SH-SY5Y (cell line): Measurements from ENCODE around the gene REXO1.

Experiments used
- GATA2 ChIP-seq: IDR thresholded peaks from 2 replicates; pipeline ENCODE4 v1.6.1; 2011; ENCODE audit warnings: mild to moderate bottlenecking, low read depth, low read length
- GATA3 ChIP-seq: IDR thresholded peaks from 2 replicates; pipeline ENCODE4 v1.6.1; 2011; ENCODE audit warnings: low read depth, mild to moderate bottlenecking, low read length, moderate library complexity

DNA sequence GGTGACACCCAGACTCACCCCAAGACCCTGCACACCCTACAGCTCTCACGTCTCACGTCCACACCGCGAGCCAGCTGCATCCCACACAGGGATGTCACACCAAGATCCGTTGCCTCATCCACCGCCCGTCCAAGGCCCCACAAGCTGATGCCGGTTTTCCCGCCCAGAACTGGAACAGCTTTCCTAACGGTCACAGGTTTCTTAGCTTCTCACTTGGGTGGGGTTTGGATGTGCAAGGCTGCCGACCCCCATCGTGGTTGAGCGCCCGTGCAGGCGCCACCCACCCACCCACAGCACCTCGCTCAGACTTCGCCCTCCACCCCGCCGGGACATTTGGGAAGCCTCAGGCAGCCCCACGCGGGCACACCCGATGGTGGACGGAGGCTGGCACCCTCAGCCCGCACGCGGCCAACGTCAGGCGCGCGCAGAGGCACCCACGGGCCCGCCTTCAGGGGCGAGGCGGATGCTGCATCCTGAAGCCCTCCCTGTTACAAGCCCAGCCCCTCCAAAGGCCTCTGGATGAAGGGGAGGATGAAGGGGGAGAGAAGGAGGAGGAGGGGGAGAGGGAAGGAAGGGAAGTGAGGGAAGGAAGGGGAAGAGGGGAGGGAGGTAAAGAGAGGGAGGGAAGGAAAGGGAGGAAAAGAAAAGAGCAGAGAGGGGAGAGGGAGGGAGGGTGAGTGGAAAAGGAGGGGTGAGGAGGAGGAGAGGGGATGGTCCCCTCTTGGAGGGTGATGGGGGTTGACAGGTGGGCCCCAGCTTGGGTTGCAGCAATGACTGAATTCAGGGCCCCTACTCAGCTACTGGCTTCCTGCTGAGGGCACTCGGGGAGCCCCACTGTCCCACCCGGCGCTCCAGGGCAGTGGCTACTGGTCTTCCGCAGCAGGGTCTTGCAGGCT is 82.1 kb downstream of the REXO1 start:
- no peak for TF ChIP-seq GATA3
- TF ChIP-seq GATA2: no peak
